Forelimb muscle (tissue), 1 donor: ENCODE measurements around the gene PALD1. TPM values are rescaled to one million over a fixed set of nuclear protein-coding genes. Genes with fewer than 3 reads are reported as not detected.

Source experiments
- DNase-seq: peaks from one replicate; pipeline ENCODE4 v3.0.0-alpha.2; 2013; ENCODE audit warnings: low read depth
- polyA plus RNA-seq: library from polyadenylated mRNA; unstranded; fragments of 120-200 nt; gene quantifications from one replicate; pipeline ENCODE4 v1.2.1, GENCODE V29; 2013; ENCODE audit not compliant: insufficient read length

The PALD1 gene
- polyA plus RNA-seq, 1 donor, result 15.2 TPM

DNA sequence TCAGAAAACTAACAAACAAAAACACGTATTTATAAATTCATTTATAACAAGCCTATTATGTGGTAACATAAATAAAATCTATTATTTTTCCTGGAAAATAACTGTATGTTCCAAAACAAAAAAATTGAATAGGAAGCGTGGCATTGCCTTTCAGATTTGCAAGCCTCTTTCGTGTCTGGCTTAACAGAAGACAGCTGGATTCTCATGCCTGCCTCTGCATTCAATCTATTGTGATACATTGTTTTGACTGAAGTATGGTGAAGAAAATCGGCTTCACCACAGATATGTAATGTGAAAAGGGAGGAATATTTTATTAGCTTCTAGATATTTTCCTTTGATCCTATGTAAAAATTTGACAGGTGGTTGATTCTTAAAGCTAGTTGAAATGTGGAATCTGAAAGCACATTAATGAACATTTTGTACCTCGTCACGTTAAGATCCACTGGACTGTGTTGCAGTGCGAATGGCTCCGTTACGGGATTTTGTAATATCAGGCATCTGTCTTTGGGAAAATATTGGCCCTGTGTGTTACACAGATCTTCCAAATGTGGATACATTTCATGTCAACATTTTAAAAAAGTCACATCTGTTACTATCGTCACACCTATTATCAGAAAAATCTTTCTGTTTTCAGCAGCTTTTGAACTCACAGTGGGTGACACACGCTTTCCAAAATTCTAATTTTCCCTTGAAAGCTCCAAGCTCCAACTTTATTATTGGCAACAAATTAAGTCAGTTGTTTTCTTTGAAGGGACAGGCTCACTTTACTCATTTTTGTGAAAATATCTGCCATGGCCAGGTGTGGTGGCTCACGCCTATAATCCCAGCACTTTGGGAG lies 26.2 kb downstream of the PALD1 start:
- no peak for DNase-seq

DNA sequence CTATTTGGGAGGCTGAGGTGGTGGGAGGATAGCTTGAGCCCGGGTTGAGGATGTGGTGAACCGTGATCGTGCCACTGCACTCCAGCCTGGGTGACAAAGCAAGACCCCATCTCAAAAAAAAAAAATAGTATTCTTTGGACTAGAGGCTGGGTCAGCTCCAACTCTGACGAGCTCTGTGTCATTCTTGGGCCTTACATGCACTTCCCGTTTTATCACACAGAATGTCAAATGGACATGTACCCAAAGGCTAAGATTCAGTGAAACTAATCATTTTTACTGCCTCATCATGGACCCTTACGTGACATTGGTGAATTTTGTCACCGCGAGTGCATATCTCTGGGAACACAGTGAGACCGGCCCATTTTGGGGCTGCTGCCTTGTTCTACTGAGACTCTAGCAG lies 27.3 kb downstream of the PALD1 start:
- DNase-seq, result no peak

DNA sequence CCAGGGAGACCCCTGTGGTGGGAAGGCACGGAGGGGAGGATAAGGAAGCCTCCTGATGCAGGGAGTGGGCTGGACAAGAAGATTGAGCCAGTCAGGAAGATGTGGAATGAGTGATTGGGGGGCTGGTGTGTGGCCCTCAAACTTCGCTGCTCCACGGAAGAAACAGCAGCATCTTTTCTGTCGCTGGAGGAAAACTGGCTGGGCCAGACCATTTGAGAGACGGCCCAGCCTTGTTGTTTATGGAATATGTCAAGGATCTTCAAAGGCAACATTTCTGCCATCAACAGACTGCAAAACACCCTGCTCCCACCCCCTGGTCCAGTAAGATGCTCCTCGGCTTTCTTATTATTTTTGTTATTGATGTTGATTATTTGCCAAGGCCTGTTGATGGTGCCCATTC lies 29.4 kb downstream of the PALD1 start:
- DNase-seq, result no peak

DNA sequence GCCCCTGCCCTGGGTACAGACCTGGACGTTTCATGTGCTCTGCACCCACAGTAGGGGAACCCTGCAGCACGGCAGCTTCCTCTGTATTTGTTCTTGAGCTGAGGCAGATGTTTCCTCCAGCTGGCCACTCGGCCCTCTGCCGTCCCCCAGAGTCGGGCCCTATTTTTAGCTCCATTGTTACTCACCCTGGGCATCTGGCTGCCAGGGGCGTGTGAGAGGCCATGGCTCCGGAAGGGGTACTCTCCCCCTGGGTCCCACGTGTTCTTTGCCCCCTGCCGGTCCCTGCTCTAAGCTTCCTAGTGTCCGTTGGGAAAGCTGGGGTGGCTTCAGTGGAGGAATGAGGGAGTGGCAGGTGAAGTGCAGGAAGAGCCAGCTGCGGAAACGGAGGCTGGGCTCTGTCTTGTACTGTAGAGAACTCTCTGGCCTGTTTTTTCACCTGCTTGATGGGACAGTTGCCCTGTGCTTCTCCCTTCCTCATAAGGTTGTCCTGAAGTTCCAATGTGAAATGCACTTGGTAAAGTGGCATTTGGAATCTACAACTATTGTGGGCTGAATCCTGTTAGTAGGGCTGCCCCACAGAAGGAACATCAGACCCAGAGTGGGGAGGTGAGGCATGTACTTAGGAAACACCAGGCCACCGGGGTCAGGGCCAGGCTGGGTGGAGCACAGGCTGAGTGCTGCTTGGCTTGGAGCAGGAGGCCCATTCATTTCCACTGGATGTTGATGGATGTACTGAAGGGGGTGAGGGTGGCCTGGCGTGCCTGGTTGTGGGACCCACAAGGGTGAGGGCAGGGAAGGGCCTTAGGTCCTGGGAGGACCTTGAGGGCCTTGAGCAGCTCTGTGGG lies 30.6 kb downstream of the PALD1 start:
- no peak for DNase-seq

DNA sequence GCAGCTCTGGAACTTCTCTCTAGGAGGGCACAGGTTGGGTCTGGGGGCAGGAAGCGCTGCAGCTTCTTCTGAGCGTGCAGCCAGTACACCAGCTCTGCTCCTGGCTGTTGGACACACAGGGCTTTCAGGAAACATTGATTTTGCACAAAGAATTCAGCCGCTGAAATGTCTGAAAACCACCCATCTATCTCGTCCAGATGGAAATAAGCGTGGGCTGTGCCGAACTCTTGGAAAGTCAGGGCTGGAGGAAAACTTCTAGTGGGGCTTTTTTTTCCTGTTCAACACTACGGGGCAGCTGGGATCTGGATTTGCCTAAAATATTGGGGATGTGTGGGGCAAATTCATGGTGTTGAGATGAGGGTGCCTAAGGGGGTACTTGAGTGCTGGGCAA lies 31.2 kb downstream of the PALD1 start:
- DNase-seq, result no peak

DNA sequence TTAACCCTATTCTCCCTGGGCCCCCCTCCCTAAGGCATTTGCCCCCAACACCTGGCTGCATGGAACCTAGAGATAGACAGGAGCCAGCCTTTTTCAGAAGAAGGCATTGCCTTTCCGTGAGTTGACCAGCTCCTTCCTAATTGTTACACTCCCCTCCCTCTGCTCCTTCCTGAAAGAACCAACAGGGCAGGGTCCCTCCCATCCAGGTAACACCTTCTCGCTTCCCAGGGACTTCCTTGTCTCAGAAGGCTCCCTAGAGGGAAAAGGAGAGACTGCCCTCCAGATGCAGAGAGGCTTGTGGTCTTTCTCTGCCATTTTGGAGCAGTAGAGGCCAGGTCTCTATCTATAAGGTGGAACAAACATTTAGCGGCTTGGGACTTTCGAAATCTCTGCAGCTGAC lies 31.9 kb downstream of the PALD1 start:
- DNase-seq, result no peak

DNA sequence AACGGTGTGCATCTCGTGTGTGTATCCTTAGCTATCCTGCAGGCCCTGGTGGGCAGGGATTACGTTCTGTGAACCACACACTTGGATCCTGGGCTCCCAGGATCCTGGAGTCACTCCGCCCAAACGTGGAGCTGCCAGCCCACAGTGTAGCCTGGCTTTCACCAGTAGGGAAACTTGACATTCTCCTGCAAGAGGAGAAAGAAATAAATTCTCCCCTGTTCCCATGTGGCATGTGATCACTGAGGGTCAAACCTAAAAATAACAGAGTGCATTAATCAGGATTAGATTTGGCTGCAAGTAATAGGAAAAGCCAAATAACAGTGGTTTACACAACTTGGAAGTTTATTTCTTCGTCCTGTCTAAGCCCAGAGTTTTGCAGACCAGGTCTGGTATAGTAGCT lies 32.3 kb downstream of the PALD1 start:
- no peak for DNase-seq

DNA sequence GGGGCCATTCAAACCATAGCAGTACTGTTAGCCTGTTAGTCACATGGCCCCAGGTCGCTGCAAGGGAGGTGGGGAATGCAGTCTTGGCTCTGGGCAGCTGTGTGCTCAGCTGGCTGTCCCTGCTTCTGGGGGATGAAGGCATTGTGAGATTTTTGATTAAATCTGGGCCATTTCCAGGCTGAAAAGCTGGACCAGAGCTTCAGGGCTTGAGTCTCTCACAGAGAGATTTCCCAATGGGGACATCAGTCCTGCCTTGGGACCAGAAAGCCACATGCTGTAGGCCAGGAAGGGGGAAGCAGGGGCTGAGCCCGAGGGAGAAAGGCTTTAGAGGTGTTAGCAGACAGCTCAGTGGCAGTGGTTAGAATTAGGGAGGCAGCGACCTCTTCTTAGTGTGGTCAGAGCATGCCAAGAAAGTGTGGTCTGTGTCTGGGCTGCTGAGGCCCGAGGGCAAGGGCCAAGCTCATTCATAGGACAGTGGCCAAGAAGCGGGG lies 33.6 kb downstream of the PALD1 start:
- no peak for DNase-seq

DNA sequence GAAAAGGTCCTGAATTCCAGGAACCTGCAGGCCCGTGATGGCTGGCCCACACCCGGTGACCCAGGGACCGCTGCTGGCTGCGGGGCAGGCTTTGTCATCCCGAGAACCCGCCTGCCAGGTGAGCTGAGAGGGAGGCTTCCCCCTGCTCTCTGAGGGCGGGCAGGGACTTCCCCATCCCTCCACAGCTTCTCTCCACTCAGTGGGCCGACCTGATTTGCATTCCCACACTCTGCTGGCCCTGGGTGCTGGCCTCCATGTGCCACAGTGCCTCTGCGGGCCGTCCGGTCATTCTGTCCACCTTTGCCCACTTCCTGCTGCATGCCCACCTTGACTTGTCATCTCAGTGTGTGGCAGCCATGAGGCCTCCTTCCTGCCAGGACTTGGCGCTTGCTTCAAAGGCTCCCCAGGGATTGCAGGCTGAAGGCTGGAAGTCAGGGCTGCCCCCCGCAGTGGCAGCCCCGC lies 35.3 kb downstream of the PALD1 start:
- no peak for DNase-seq

DNA sequence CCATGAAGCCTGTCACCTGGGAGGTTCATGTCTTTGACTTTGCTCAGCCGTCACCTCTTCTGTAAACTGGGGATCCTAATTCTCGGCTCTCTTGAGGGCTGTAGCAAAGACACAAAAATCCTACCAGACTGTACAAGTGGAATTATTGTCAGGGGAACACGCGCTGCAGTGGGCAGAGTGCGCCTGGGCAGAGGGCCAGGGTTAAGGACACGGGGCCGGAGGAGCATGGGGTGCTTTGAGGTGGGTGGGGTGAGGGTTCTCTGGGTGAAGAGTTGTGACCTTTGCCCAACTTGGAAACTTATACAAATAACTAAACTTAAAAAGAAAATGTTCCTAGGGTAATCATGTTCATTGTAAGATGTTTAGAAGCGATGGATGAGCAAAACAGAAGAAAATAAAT lies 36.0 kb downstream of the PALD1 start:
- no peak for DNase-seq

DNA sequence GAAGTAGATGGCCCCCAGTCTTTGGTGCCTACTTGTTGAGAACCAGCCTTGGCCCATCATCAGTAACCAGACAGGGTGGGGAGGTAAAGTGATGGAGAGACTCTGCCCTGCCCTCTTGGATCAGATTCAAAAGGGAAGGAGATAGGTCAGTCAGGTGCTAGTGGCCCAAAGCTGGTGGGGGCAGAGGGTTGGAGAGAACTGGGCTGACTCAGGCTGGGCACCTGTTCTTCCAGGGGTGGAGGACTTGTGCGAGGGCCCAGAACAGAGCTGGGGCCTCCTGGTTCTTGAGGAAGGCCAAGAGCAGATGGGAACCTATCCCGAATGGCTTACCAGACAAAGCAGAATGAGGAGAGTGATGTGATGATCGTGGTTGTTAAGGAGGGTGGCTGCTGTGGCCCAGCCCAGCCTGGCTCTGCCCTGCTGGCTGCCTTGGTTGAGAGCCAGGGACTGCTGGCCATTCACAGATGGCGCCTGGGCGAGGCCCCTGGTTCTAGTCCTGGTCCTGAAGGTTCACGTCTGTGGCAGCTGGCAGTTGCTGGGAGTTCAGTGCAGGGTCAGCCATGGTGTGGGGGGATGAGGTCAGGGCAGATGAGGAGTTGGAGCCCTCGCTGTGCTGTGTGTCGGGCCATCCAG lies 36.6 kb downstream of the PALD1 start:
- no peak for DNase-seq

DNA sequence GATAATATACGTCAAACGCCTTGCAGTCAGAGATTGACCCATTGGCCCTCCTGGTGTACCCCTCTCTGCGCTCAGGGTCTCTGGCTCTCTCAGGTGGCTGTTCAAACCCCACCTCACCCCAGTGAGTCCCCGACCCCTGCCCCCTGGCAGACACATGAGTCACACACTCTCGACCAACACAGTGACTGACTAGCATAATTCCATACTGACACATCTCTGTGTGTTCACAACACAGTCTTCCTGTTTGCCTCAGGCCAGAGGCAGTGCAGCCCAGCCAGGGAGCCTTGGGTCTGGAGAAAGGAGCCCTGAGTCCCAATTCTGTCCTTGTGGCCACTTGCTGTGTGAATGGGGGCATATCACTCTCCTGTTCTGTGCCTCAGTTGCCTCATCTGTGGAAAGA lies 40.1 kb downstream of the PALD1 start:
- no peak for DNase-seq

DNA sequence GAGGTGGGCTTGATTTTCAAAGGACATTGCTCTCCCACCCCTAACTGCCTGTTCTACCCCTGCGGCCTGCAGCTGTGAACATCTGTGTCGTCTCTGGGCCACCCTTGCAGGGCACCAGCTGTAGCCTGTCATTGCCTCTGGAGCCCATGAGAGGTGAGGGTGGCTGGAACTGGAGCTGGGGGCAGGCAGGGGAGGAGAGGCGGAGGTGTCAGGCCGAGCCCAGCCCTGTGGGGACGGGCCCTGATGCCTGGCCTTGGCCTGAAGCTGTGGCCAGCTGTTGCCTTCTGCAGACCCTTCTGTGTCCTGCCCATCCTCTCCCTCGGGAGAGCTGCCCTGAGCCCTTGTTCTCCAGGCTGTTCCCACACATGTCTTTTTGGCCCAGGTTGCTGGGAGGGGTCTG lies 44.5 kb downstream of the PALD1 start:
- DNase-seq, result no peak

DNA sequence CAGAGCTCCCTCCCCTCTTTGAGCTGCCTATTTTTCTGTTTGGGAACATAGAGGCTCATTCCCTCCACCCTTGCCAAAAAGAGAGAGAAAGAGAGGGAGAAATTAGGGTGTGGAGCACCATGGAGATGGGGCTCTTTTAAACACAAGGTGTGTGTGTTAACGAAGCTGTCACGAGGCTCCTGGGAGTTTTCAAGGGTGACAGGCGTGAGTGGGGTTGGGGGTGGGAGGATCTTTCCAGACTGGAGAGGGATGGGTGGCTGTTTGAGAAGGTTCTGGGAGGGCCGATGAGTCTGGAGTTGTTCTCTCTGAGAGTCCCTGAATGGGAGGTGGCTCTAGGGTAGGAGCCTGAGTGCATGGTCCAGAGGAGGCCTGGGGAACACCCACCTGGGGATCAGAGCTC lies 45.0 kb downstream of the PALD1 start:
- no peak for DNase-seq

DNA sequence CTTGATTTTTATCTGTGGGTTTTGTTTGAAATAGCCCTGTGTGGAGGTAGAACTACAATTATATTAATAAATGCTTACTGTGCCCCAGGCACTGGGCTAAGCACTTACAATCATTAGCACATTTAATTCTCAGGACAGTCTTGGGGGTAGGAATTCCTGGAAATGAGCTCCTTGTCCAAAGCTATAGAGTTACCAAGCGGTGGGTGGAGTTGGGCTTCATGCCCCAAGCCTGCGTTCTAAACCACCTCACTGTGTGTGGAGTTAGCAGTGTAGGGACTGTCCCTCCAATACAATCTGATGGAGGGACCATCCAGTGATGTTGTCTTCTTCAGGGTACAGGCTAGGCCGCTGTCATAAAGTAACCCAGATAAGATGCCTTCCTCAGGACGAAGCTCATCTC lies 49.7 kb downstream of the PALD1 start:
- DNase-seq, result no peak

DNA sequence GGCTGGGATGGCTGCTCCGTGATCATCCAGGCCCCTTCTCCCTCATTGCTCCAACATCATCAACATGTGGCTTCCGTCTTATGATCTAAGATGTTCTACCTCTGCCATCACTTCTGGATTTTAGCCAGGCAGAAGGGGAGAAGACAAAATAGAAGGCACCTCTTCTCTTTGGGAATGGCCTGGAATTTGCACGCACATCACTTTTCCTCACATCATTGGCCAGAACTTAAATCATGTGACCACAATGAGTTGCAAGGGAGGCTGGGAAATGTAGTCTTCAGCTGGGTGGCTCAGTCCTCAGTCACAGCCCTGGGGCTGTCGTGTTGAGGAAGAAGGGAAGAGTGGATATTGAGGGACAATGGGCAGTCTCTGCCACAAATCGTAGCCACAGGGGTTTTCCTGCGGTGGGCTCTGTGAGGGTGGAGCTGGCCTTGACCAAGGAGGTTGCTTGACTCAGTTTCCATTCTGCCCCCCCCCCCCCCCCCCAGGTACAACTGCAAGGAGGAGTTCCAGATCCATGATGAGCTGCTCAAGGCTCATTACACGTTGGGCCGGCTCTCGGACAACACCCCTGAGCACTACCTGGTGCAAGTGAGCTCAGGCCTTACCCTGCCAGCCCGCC lies 50.3 kb downstream of the PALD1 start:
- DNase-seq, result no peak

DNA sequence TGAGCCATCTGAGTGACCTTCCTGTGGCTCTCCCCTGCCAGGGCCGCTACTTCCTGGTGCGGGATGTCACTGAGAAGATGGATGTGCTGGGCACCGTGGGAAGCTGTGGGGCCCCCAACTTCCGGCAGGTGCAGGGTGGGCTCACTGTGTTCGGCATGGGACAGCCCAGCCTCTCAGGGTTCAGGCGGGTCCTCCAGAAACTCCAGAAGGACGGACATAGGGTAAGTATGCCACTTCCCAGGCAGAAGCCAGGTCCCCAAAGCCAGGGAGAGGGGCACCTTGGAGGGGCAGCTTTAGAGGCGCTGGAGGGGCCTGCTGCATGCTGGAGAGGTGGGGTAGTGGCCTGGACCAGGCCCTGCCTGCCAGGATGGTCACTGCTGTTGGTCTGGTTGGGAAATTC lies 51.3 kb downstream of the PALD1 start:
- no peak for DNase-seq

DNA sequence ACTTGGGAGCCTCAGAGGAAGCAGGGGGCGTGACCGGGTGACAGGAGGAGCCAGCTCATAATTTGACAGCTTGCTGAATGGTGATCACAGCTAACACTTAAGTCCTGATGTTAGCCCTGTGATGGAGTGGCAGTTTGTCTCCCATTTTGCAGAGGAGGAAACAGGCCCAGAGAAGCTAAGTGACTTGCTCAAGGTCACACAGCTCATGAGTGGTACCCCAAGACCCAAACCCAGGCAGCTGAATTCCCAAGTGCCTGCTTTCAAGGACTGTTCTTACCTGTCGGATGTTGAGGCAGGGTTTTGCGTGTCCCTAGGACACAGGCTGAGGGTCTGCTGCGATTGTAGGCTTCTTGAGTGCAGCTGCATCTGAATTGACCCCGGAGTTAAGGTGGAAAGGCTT lies 51.7 kb downstream of the PALD1 start:
- no peak for DNase-seq

DNA sequence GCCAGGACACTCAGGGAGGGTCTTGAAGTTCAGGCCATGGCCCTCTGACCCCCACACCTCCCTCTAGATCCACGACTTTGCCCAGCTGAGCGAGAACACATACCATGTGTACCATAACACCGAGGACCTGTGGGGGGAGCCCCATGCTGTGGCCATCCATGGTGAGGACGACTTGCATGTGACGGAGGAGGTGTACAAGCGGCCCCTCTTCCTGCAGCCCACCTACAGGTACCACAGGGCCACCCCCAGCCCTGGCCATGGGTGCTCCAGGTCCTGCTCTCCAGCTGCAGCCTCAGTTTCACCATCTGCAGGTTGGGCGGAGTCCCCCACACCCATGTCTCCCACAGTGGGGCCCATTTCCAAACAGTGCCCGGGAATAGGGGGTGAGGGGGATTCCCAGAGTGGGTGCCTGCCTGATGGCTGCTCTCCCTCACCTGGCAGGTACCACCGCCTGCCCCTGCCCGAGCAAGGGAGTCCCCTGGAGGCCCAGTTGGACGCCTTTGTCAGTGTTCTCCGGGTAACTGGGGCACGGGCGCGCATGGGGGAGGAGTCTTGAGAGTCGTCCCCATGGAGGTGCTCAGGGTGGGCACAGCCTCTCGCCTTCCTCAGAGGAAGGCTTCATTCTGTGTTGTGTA lies 54.1 kb downstream of the PALD1 start:
- DNase-seq, result no peak

DNA sequence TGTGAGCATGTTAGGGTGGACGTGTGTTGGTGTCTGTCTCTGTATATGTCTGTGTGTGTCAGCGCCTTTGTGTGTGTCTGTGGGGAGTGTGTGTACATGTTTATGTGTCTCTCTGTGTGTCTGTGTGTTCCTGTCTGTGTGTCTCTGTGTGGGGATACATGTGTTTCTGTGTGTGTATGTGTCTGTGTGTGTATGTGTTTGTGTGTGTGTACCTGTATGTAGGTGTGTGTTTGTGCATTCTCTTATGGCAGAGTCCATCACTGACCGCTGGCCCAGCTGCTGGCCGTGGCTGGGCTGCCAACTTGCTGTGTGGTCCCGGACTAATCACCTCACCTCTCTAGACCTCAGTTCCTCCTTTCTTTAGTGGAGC lies 54.6 kb downstream of the PALD1 start:
- DNase-seq, result no peak

DNA sequence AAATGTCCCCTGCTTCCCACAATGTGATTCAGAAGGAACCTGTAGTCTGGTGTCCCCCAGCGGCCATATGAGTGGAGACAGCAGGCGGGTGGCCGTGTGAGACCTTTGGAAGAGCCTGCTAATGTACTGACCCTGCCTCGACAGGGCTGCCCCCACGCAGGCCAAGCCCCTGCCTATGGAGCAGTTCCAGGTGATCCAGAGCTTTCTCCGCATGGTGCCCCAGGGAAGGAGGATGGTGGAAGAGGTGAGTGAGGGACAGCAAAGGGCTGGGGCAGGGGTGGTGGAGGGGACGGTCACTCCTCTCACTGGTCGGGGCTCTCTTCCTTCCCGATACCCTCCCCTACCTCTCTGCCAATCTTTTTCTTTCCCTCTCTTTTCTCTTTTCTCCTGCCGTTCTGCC lies 55.7 kb downstream of the PALD1 start:
- no peak for DNase-seq

DNA sequence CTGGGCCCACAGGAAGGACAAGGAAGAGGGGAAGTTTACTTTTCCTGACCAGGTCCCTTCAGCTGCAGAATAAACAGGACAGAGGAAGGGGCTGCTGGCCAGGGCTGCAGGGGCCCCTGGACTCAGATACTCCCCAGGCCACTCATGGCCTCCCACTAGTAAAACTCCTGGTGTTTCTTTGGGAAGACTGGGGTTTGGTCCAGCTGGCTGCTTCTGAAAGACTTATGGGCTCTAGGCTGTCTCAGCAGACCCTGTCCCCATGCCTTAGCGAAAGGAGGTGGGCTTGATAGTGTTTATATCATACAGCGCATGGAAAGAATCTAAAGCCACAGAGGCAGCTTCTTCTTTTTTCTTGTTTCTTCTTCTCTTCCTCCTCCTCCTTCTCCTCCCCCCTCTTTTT lies 56.4 kb downstream of the PALD1 start:
- no peak for DNase-seq
